ENCODE data around the gene FLAD1. TPM values are rescaled to one million over a fixed set of nuclear protein-coding genes. Genes with fewer than 3 reads are reported as not detected.
"Not testable (repeated sequence)": the region's sequence is repeated elsewhere in the genome, so short reads cannot be mapped to it uniquely, and the experiment has no call there.

The FLAD1 gene
- total and polyA plus RNA-seq, 2 donors (not counting 1 experiment from before 2014, with no cell fraction given): 11.8 to 24.9 TPM

GRCh38 chr1:154994269-154994587 is 11.1 kb downstream of the FLAD1 start:
- no peaks in the 10 kb centered on the region for H3K36me3 ChIP-seq (ENCODE audit: control insufficient read depth, insufficient read depth, low read length)
- TF ChIP-seq EZH2 (IDR thresholded peaks at IDR 0.05; ENCODE audit: low read length, missing control alignments) (no peak), CTCF (conservative IDR thresholded peaks at IDR 0.05 in 1 of 2, IDR thresholded peaks at IDR 0.05 in 1 of 2; ENCODE audit: low read depth in 1 of 2, low read length in 2 of 2) (no peak)
- H3K27ac ChIP-seq (ENCODE audit: insufficient read depth, low read length): no peak overlapping the region
- no peaks in the 10 kb centered on the region for H3K79me2 ChIP-seq (ENCODE audit: control insufficient read depth, insufficient read depth, low read length)
- no peak overlapping the region for H3K4me2 ChIP-seq (ENCODE audit: extremely low read depth, insufficient read depth, low read length)
- H2AFZ ChIP-seq (ENCODE audit: low read length): no peak overlapping the region
- H3K27me3 ChIP-seq (ENCODE audit: control insufficient read depth, insufficient read depth, low read length): no peaks in the 10 kb centered on the region
- DNase-seq (ENCODE audit: low read depth in 2 of 2): peak in 1 of 2 donors; percentile 10
- H3K9me3 ChIP-seq (ENCODE audit: control insufficient read depth, insufficient read depth, low read depth, low read length): no peaks in the 10 kb centered on the region
- no peak overlapping the region for H3K9ac ChIP-seq (ENCODE audit: insufficient read depth, low read length)
- H4K20me1 ChIP-seq (ENCODE audit: control insufficient read depth, extremely low read depth, insufficient read depth, low read length): no peaks in the 10 kb centered on the region
- H3K4me3 ChIP-seq (replicated peaks in 1 of 4; ENCODE audit: control extremely low read depth in 1 of 4, insufficient read depth in 1 of 4, low read depth in 3 of 4, low read length in 4 of 4): no peak overlapping the region
- H3K4me1 ChIP-seq (ENCODE audit: control insufficient read depth, extremely low read depth, insufficient read depth, low read length): peaks cover 2% of the 10 kb centered on the region

- Histone ChIP-seq H2AFZ (ENCODE audit: low read length) (no peak overlapping the region), H3K27ac (ENCODE audit: insufficient read depth, low read length) (no peak overlapping the region), H3K36me3 (ENCODE audit: control insufficient read depth, insufficient read depth, low read length) (no peaks in the 10 kb centered on the region), H3K4me2 (ENCODE audit: extremely low read depth, insufficient read depth, low read length) (no peak overlapping the region), H3K9ac (ENCODE audit: insufficient read depth, low read length) (no peak overlapping the region), H3K4me3 (replicated peaks in 1 of 4; ENCODE audit: control extremely low read depth in 1 of 4, insufficient read depth in 1 of 4, low read depth in 3 of 4, low read length in 4 of 4) (no peak overlapping the region), H4K20me1 (ENCODE audit: control insufficient read depth, extremely low read depth, insufficient read depth, low read length) (no peaks in the 10 kb centered on the region), H3K79me2 (ENCODE audit: control insufficient read depth, insufficient read depth, low read length) (no peaks in the 10 kb centered on the region), H3K27me3 (ENCODE audit: control insufficient read depth, insufficient read depth, low read length) (no peaks in the 10 kb centered on the region), H3K9me3 (ENCODE audit: control insufficient read depth, insufficient read depth, low read depth, low read length) (no peaks in the 10 kb centered on the region), H3K4me1 (ENCODE audit: control insufficient read depth, extremely low read depth, insufficient read depth, low read length) (peaks cover 3% of the 10 kb centered on the region)
- TF ChIP-seq CTCF (conservative IDR thresholded peaks at IDR 0.05 in 1 of 2, IDR thresholded peaks at IDR 0.05 in 1 of 2; ENCODE audit: low read depth in 1 of 2, low read length in 2 of 2) (no peak), EZH2 (IDR thresholded peaks at IDR 0.05; ENCODE audit: low read length, missing control alignments) (no peak)
- DNase-seq (ENCODE audit: low read depth in 2 of 2): no peak
Measured at GRCh38 chr1:154994591-154994990, 11.4 kb downstream of the FLAD1 start.

- DNase-seq (ENCODE audit: low read depth in 2 of 2): peak; percentile 82 to 85
- not testable (repeated sequence) for H3K9me3 ChIP-seq (ENCODE audit: control insufficient read depth, insufficient read depth, low read depth, low read length); H4K20me1 ChIP-seq (ENCODE audit: control insufficient read depth, extremely low read depth, insufficient read depth, low read length); H3K27me3 ChIP-seq (ENCODE audit: control insufficient read depth, insufficient read depth, low read length); H3K27ac ChIP-seq (ENCODE audit: insufficient read depth, low read length); H3K79me2 ChIP-seq (ENCODE audit: control insufficient read depth, insufficient read depth, low read length); H3K4me3 ChIP-seq (replicated peaks in 1 of 4; ENCODE audit: control extremely low read depth in 1 of 4, insufficient read depth in 1 of 4, low read depth in 3 of 4, low read length in 4 of 4); H2AFZ ChIP-seq (ENCODE audit: low read length); H3K4me2 ChIP-seq (ENCODE audit: extremely low read depth, insufficient read depth, low read length); H3K9ac ChIP-seq (ENCODE audit: insufficient read depth, low read length); H3K36me3 ChIP-seq (ENCODE audit: control insufficient read depth, insufficient read depth, low read length)
- peak; percentile 37 to 52 for TF ChIP-seq CTCF (conservative IDR thresholded peaks at IDR 0.05 in 1 of 2, IDR thresholded peaks at IDR 0.05 in 1 of 2; ENCODE audit: low read depth in 1 of 2, low read length in 2 of 2)
- H3K4me1 ChIP-seq (ENCODE audit: control insufficient read depth, extremely low read depth, insufficient read depth, low read length): peaks cover 11% of the 10 kb centered on the region
Measured at GRCh38 chr1:154995301-154995983, 12.3 kb downstream of the FLAD1 start.

Measured in fibroblast of lung (primary cell).